ENCODE results near the gene PISD.

The PISD gene

DNA sequence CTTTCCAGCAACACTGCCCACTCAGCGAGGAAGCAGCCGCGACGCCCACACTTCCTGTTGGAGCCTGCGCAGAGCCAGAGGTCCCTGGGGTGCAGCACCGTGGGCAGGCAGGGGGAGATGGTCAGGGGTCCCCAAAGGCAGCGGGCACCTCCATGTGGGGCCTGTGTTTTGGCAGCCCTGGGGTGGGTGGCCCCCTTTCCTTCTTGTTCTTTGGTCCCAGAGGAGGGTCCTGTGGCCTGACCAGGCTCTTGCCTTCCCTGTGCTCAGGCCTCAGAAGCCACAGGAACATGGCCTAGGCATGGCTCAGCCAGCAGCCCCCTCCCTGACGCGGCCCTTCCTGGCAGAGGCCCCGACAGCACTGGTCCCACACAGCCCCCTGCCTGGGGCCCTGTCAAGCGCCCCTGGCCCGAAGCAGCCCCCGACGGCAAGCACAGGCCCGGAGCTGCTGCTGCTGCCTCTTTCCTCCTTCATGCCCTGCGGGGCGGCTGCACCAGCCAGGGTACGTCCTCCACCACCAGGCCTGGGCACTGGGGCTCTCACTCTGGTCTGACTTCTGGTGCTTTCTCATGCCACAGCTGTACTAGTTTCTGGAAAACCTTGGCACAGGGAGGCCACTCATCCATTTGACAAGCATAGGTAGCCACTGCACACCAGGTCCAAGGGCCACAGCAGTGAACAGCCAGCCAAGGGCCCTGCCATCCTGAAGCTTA lies 47.1 kb downstream of the PISD start:
- H3K9me2 ChIP-seq (ENCODE audit: low read depth, low read length) = no peaks in the 10 kb centered on the region
- H3K27me3 ChIP-seq (ENCODE audit: insufficient read depth, low read length) = no peaks in the 10 kb centered on the region
- H3K9me3 ChIP-seq (ENCODE audit: low read length) = no peaks in the 10 kb centered on the region
- no peak overlapping the region for H3K27ac ChIP-seq (ENCODE audit: low read depth, low read length, poor library complexity, severe bottlenecking)
- H3K4me2 ChIP-seq (ENCODE audit: low read length) = no peak overlapping the region
- H4K20me1 ChIP-seq (ENCODE audit: insufficient read depth, low read length) = no peaks in the 10 kb centered on the region
- no peak overlapping the region for H3K4me3 ChIP-seq (ENCODE audit: low read depth, low read length, poor library complexity, severe bottlenecking)
- no peaks in the 10 kb centered on the region for H3F3A ChIP-seq (ENCODE audit: insufficient read depth, low read length)
- no peak overlapping the region for H3K9ac ChIP-seq (ENCODE audit: low read length)
- H2AFZ ChIP-seq (ENCODE audit: low read length) = no peak overlapping the region
- H3K4me1 ChIP-seq (ENCODE audit: insufficient read depth, low read length, severe bottlenecking) = peaks cover 7% of the 10 kb centered on the region
- peaks cover 47% of the 10 kb centered on the region for H3K36me3 ChIP-seq (ENCODE audit: insufficient read depth, low read length)
- H3K79me2 ChIP-seq (ENCODE audit: insufficient read depth, low read length) = no peaks in the 10 kb centered on the region
- no peak for TF ChIP-seq EZH2 (IDR thresholded peaks at IDR 0.05; ENCODE audit: borderline replicate concordance, low read length)
- TF ChIP-seq, protein P1, sequence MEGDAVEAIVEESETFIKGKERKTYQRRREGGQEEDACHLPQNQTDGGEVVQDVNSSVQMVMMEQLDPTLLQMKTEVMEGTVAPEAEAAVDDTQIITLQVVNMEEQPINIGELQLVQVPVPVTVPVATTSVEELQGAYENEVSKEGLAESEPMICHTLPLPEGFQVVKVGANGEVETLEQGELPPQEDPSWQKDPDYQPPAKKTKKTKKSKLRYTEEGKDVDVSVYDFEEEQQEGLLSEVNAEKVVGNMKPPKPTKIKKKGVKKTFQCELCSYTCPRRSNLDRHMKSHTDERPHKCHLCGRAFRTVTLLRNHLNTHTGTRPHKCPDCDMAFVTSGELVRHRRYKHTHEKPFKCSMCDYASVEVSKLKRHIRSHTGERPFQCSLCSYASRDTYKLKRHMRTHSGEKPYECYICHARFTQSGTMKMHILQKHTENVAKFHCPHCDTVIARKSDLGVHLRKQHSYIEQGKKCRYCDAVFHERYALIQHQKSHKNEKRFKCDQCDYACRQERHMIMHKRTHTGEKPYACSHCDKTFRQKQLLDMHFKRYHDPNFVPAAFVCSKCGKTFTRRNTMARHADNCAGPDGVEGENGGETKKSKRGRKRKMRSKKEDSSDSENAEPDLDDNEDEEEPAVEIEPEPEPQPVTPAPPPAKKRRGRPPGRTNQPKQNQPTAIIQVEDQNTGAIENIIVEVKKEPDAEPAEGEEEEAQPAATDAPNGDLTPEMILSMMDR (IDR thresholded peaks at IDR 0.05; ENCODE audit: low read length) = no peak

DNA sequence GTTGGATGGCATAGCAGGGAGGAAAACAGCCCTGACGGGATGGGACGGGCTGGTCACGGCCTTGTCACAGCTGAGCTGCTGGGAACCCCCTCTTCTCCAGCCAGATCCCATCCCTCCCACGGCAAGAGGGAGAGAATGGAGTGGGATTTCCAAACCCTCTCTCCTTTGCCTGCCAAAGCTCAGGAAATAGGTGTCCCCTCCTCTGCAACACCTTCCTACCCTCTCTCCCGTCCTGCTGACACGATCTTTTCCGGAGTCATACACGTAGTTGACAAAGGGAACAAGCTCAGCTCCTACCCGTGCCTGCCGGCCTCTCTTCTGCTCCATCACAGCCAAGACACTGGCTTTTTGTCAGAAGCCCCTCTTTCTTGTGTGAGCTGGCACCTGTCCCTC lies 48.1 kb downstream of the PISD start:
- Histone ChIP-seq H3K79me2 (ENCODE audit: insufficient read depth, low read length) (no peaks in the 10 kb centered on the region), H3K27me3 (ENCODE audit: insufficient read depth, low read length) (no peaks in the 10 kb centered on the region), H4K20me1 (ENCODE audit: insufficient read depth, low read length) (no peaks in the 10 kb centered on the region), H3K4me3 (ENCODE audit: low read depth, low read length, poor library complexity, severe bottlenecking) (no peak overlapping the region), H3K36me3 (ENCODE audit: insufficient read depth, low read length) (peaks cover 37% of the 10 kb centered on the region), H3F3A (ENCODE audit: insufficient read depth, low read length) (no peaks in the 10 kb centered on the region), H3K4me1 (ENCODE audit: insufficient read depth, low read length, severe bottlenecking) (peaks cover 7% of the 10 kb centered on the region), H3K4me2 (ENCODE audit: low read length) (no peak overlapping the region), H3K9ac (ENCODE audit: low read length) (no peak overlapping the region), H3K9me2 (ENCODE audit: low read depth, low read length) (no peaks in the 10 kb centered on the region), H2AFZ (ENCODE audit: low read length) (no peak overlapping the region), H3K9me3 (ENCODE audit: low read length) (no peaks in the 10 kb centered on the region), H3K27ac (ENCODE audit: low read depth, low read length, poor library complexity, severe bottlenecking) (no peak overlapping the region)
- TF ChIP-seq EZH2 (IDR thresholded peaks at IDR 0.05; ENCODE audit: borderline replicate concordance, low read length) = no peak
- TF ChIP-seq, protein P1 (IDR thresholded peaks at IDR 0.05; ENCODE audit: low read length) = no peak

DNA sequence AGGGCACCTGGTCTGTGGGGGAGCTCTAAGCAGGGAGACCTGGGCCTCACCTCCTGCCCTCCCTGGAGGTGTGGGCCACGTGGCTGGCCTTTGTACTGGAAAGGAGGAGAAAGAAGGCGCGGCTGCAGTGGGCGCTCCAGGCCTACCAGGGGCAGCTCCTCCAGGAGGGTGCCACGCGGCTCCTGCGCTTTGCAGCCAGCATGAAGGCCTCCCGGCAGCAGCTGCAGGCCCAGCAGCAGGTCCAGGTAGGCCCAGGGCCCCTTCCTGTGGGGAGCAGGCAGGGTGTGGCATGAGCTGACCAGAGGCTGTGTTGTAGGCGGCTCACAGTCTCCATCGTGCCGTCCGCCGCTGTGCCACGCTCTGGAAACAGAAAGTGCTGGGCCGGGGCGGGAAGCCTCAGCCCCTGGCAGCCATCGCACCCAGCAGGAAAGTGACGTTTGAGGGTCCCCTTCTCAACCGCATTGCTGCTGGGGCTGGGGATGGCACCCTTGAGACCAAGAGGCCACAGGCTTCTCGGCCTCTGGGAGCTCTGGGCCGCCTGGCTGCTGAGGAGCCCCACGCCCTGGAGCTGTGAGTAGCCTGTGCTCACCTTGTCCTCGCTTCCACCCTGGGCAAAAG lies 48.6 kb downstream of the PISD start:
- TF ChIP-seq, protein P1 (IDR thresholded peaks at IDR 0.05; ENCODE audit: low read length) = no peak
- no peak for TF ChIP-seq EZH2 (IDR thresholded peaks at IDR 0.05; ENCODE audit: borderline replicate concordance, low read length)
- H3K9me2 ChIP-seq (ENCODE audit: low read depth, low read length) = no peaks in the 10 kb centered on the region
- H3K79me2 ChIP-seq (ENCODE audit: insufficient read depth, low read length) = no peaks in the 10 kb centered on the region
- no peak overlapping the region for H2AFZ ChIP-seq (ENCODE audit: low read length)
- no peaks in the 10 kb centered on the region for H3K9me3 ChIP-seq (ENCODE audit: low read length)
- no peak overlapping the region for H3K9ac ChIP-seq (ENCODE audit: low read length)
- no peak overlapping the region for H3K4me2 ChIP-seq (ENCODE audit: low read length)
- peaks cover 34% of the 10 kb centered on the region; the same call in 1 of the 2 replicates for H3K36me3 ChIP-seq (ENCODE audit: insufficient read depth, low read length)
- H3K27ac ChIP-seq (ENCODE audit: low read depth, low read length, poor library complexity, severe bottlenecking) = no peak overlapping the region
- H3K27me3 ChIP-seq (ENCODE audit: insufficient read depth, low read length) = no peaks in the 10 kb centered on the region
- peaks cover 7% of the 10 kb centered on the region for H3K4me1 ChIP-seq (ENCODE audit: insufficient read depth, low read length, severe bottlenecking)
- H4K20me1 ChIP-seq (ENCODE audit: insufficient read depth, low read length) = no peaks in the 10 kb centered on the region
- no peaks in the 10 kb centered on the region for H3F3A ChIP-seq (ENCODE audit: insufficient read depth, low read length)
- H3K4me3 ChIP-seq (ENCODE audit: low read depth, low read length, poor library complexity, severe bottlenecking) = no peak overlapping the region
